ENCODE results near the gene PTN.
"Not testable (repeated sequence)": the region's sequence is repeated elsewhere in the genome, so short reads cannot be mapped to it uniquely, and the experiment has no call there.

Gene PTN

GRCh38 chr7:137243741-137244140, 99.8 kb downstream of the PTN start:
- H4K20me1 ChIP-seq (ENCODE audit: control insufficient read depth, insufficient read depth, low read depth, low read length), result no peaks in the 10 kb centered on the region
- no peaks in the 10 kb centered on the region for H3K4me1 ChIP-seq (ENCODE audit: control insufficient read depth, low read length)
- no peak for TF ChIP-seq CTCF (IDR thresholded peaks at IDR 0.05; ENCODE audit: low read depth, low read length, poor library complexity, severe bottlenecking)
- TF ChIP-seq EZH2phosphoT487 (IDR thresholded peaks at IDR 0.05; ENCODE audit: borderline replicate concordance, low read length), result no peak
- no peak overlapping the region for H3K27ac ChIP-seq (ENCODE audit: low read depth, low read length)
- no peaks in the 10 kb centered on the region for H3K36me3 ChIP-seq (ENCODE audit: control insufficient read depth, low read length)
- no peaks in the 10 kb centered on the region for H3K79me2 ChIP-seq (ENCODE audit: control insufficient read depth, low read length)
- H3K9me3 ChIP-seq (ENCODE audit: control insufficient read depth, insufficient read depth, low read length), result no peaks in the 10 kb centered on the region
- H3K9me2 ChIP-seq (replicated peaks; ENCODE audit: control insufficient read depth, low read length), result no peaks in the 10 kb centered on the region; the same call in 1 of the 2 replicates
- H3K4me2 ChIP-seq (ENCODE audit: low read length), result no peak overlapping the region
- H3K27me3 ChIP-seq (ENCODE audit: control insufficient read depth, low read length), result no peaks in the 10 kb centered on the region
- H3F3A ChIP-seq (ENCODE audit: control insufficient read depth, insufficient read depth), result no peaks in the 10 kb centered on the region
- no peak overlapping the region for H3K4me3 ChIP-seq (ENCODE audit: low read length)

- Histone ChIP-seq H3K27me3 (ENCODE audit: control insufficient read depth, low read length) (no peaks in the 10 kb centered on the region), H3F3A (ENCODE audit: control insufficient read depth, insufficient read depth) (no peaks in the 10 kb centered on the region), H3K9me2 (replicated peaks; ENCODE audit: control insufficient read depth, low read length) (no peaks in the 10 kb centered on the region; the same call in 1 of the 2 replicates), H3K27ac (ENCODE audit: low read depth, low read length) (no peak overlapping the region), H3K79me2 (ENCODE audit: control insufficient read depth, low read length) (no peaks in the 10 kb centered on the region), H3K9me3 (ENCODE audit: control insufficient read depth, insufficient read depth, low read length) (no peaks in the 10 kb centered on the region), H3K4me3 (ENCODE audit: low read length) (no peak overlapping the region), H3K36me3 (ENCODE audit: control insufficient read depth, low read length) (no peaks in the 10 kb centered on the region), H4K20me1 (ENCODE audit: control insufficient read depth, insufficient read depth, low read depth, low read length) (no peaks in the 10 kb centered on the region), H3K4me2 (ENCODE audit: low read length) (no peak overlapping the region), H3K4me1 (ENCODE audit: control insufficient read depth, low read length) (no peaks in the 10 kb centered on the region)
- no peak for TF ChIP-seq CTCF (IDR thresholded peaks at IDR 0.05; ENCODE audit: low read depth, low read length, poor library complexity, severe bottlenecking)
- no peak for TF ChIP-seq EZH2phosphoT487 (IDR thresholded peaks at IDR 0.05; ENCODE audit: borderline replicate concordance, low read length)
Measured at GRCh38 chr7:137242616-137243015, 100.9 kb downstream of the PTN start.

- H3K4me1 ChIP-seq (ENCODE audit: control insufficient read depth, low read length), result no peaks in the 10 kb centered on the region
- H3K4me3 ChIP-seq (ENCODE audit: low read length), result no peak overlapping the region
- no peak for TF ChIP-seq EZH2phosphoT487 (IDR thresholded peaks at IDR 0.05; ENCODE audit: borderline replicate concordance, low read length)
- TF ChIP-seq CTCF (IDR thresholded peaks at IDR 0.05; ENCODE audit: low read depth, low read length, poor library complexity, severe bottlenecking), result no peak
- H4K20me1 ChIP-seq (ENCODE audit: control insufficient read depth, insufficient read depth, low read depth, low read length), result no peaks in the 10 kb centered on the region
- no peak overlapping the region for H3K27ac ChIP-seq (ENCODE audit: low read depth, low read length)
- no peaks in the 10 kb centered on the region; the same call in 1 of the 2 replicates for H3K9me2 ChIP-seq (replicated peaks; ENCODE audit: control insufficient read depth, low read length)
- H3F3A ChIP-seq (ENCODE audit: control insufficient read depth, insufficient read depth), result no peaks in the 10 kb centered on the region
- no peak overlapping the region for H3K4me2 ChIP-seq (ENCODE audit: low read length)
- no peaks in the 10 kb centered on the region for H3K27me3 ChIP-seq (ENCODE audit: control insufficient read depth, low read length)
- no peaks in the 10 kb centered on the region for H3K9me3 ChIP-seq (ENCODE audit: control insufficient read depth, insufficient read depth, low read length)
- no peaks in the 10 kb centered on the region for H3K36me3 ChIP-seq (ENCODE audit: control insufficient read depth, low read length)
- H3K79me2 ChIP-seq (ENCODE audit: control insufficient read depth, low read length), result no peaks in the 10 kb centered on the region
Measured at GRCh38 chr7:137241655-137242360, 101.7 kb downstream of the PTN start.

GRCh38 chr7:137239186-137239585, 104.3 kb downstream of the PTN start:
- H4K20me1 ChIP-seq (ENCODE audit: control insufficient read depth, insufficient read depth, low read depth, low read length); H3K79me2 ChIP-seq (ENCODE audit: control insufficient read depth, low read length); H3K27ac ChIP-seq (ENCODE audit: low read depth, low read length); H3K4me3 ChIP-seq (ENCODE audit: low read length); H3K9me2 ChIP-seq (replicated peaks; ENCODE audit: control insufficient read depth, low read length); H3K4me1 ChIP-seq (ENCODE audit: control insufficient read depth, low read length); H3K27me3 ChIP-seq (ENCODE audit: control insufficient read depth, low read length); H3F3A ChIP-seq (ENCODE audit: control insufficient read depth, insufficient read depth); H3K36me3 ChIP-seq (ENCODE audit: control insufficient read depth, low read length); H3K4me2 ChIP-seq (ENCODE audit: low read length); H3K9me3 ChIP-seq (ENCODE audit: control insufficient read depth, insufficient read depth, low read length): not testable (repeated sequence)
